Prostate gland (tissue), 2 donors: ENCODE results near the gene ACOT12.

Source experiments
- CTCF ChIP-seq, 4 experiments: fragments of 200-600 bp in 2 of 4; fragments of 450-650 bp in 2 of 4; sonication (generic) in 2 of 4; IDR thresholded peaks; 1 replicate in 3 of 4; 2 replicates in 1 of 4; pipeline ENCODE4 v1.5.1; 2016 to 2019; ENCODE audit warnings: antibody characterized with exemption in 4 of 4, mild to moderate bottlenecking in 2 of 4, moderate library complexity in 2 of 4
- POLR2A ChIP-seq: fragments of 450-650 bp; IDR thresholded peaks from one replicate; pipeline ENCODE4 v1.6.1; 2016; ENCODE audit warnings: antibody characterized with exemption, mild to moderate bottlenecking
- POLR2AphosphoS5 ChIP-seq: sonication (generic); formaldehyde crosslinking; IDR thresholded peaks from one replicate; pipeline ENCODE4 v1.6.1; 2017; ENCODE audit warnings: antibody characterized with exemption

- no peak for TF ChIP-seq CTCF (IDR thresholded peaks at IDR 0.05)
- TF ChIP-seq POLR2AphosphoS5 = no peak
- no peak for TF ChIP-seq POLR2A
Observed at GRCh38 chr5:81354093-81354492, 39.8 kb downstream of the ACOT12 start.
